K562 (cell line): Measurements from ENCODE around the gene FKBP11.

Source experiments
- POLR2A ChIP-seq: fragments of 450-650 bp; conservative IDR thresholded peaks from 2 replicates; pipeline ENCODE4 v1.6.1; 2016
- SRF ChIP-seq, 2 experiments: fragments of 250-450, 450-650 bp in 1 of 2; sonication (Bioruptor Pico) in 1 of 2; sonication (generic) in 1 of 2; formaldehyde crosslinking; IDR thresholded peaks; 2 replicates each; pipeline versions ENCODE4 v1.5.0 to v1.5.1; 2020 to 2022; ENCODE audit warnings: mild to moderate bottlenecking in 1 of 2, missing genetic modification reagents in 1 of 2
- TF ChIP-seq, protein P1 (sequence below): fragments of 250-450 bp; sonication (Bioruptor Pico); IDR thresholded peaks from 2 replicates; pipeline ENCODE4 v1.4.0; 2020; ENCODE audit warnings: mild to moderate bottlenecking, moderate library complexity
- TF ChIP-seq, protein P2 (sequence below), 2 experiments: fragments of 200-800 bp in 1 of 2; sonication (Bioruptor generic) in 1 of 2; sonication (generic) in 1 of 2; formaldehyde crosslinking in 1 of 2; IDR thresholded peaks in 1 of 2; conservative IDR thresholded peaks in 1 of 2; 2 replicates each; pipeline versions ENCODE4 v1.5.0 to v1.6.1; 2016 to 2020; ENCODE audit warnings: missing compliant biosample characterization in 1 of 2, missing genetic modification characterization in 1 of 2, missing genetic modification reagents in 1 of 2

DNA sequence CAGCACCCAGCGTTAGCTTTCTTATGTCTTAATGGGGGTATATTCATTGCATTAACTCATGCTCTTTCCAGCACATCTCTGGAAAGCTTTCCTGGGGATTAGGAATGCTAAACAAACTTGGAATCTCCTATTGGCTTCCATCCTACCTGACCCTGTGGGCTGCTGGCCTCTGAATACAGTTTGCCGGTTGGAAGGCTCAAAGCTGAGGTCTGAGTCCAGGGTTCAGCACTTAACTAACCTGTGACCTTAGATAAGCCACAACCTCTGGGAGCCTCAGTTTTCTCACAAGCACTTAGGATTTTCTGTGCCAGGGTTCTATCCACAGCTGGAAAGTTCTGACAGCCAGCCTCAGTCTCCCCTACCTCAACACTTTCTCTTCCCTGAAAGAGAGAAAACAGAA lies 46.7 kb downstream of the FKBP11 start:
- TF ChIP-seq, protein P1, sequence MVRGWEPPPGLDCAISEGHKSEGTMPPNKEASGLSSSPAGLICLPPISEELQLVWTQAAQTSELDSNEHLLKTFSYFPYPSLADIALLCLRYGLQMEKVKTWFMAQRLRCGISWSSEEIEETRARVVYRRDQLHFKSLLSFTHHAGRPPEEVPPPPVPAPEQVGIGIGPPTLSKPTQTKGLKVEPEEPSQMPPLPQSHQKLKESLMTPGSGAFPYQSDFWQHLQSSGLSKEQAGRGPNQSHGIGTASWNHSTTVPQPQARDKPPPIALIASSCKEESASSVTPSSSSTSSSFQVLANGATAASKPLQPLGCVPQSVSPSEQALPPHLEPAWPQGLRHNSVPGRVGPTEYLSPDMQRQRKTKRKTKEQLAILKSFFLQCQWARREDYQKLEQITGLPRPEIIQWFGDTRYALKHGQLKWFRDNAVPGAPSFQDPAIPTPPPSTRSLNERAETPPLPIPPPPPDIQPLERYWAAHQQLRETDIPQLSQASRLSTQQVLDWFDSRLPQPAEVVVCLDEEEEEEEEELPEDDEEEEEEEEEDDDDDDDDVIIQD (CRISPR knock-in tag): no peak
- TF ChIP-seq SRF (CRISPR knock-in tag; IDR thresholded peaks at IDR 0.05): no peak
- TF ChIP-seq POLR2A: no peak
- TF ChIP-seq, protein P2, sequence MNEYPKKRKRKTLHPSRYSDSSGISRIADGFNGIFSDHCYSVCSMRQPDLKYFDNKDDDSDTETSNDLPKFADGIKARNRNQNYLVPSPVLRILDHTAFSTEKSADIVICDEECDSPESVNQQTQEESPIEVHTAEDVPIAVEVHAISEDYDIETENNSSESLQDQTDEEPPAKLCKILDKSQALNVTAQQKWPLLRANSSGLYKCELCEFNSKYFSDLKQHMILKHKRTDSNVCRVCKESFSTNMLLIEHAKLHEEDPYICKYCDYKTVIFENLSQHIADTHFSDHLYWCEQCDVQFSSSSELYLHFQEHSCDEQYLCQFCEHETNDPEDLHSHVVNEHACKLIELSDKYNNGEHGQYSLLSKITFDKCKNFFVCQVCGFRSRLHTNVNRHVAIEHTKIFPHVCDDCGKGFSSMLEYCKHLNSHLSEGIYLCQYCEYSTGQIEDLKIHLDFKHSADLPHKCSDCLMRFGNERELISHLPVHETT (CRISPR knock-in tag; conservative IDR thresholded peaks at IDR 0.05 in 1 of 2, IDR thresholded peaks at IDR 0.05 in 1 of 2): no peak
